GM12864 (cell line): ENCODE results near the gene TSKU.

Experiments used
- DNase-seq: peaks from one replicate; pipeline ENCODE4 v3.0.0-alpha.2; 2011; ENCODE audit warnings: low read depth
- H3K4me3 ChIP-seq: 2 replicates; pipeline ENCODE4 v1.5.1; 2011; ENCODE audit warnings: mild to moderate bottlenecking, low read depth, low read length, control low read depth
- CTCF ChIP-seq: IDR thresholded peaks from 2 replicates; pipeline ENCODE4 v1.5.1; 2011; ENCODE audit warnings: low read depth, mild to moderate bottlenecking, moderate library complexity, low read length, control low read depth, inconsistent platforms; ENCODE audit errors: missing control alignments

The TSKU gene

GRCh38 chr11:76760236-76760635 lies 22.9 kb upstream of the TSKU start:
- no peak for TF ChIP-seq CTCF
- DNase-seq: no peak
- no peak overlapping the region for H3K4me3 ChIP-seq

GRCh38 chr11:76761718-76762355 lies 21.3 kb upstream of the TSKU start:
- no peak for TF ChIP-seq CTCF
- no peak overlapping the region for H3K4me3 ChIP-seq
- no peak for DNase-seq

GRCh38 chr11:76762356-76762752 lies 20.8 kb upstream of the TSKU start:
- H3K4me3 ChIP-seq: no peak overlapping the region
- no peak for DNase-seq
- TF ChIP-seq CTCF: no peak

GRCh38 chr11:76762867-76763572 lies 20.1 kb upstream of the TSKU start:
- no peak for TF ChIP-seq CTCF
- H3K4me3 ChIP-seq: no peak overlapping the region
- no peak for DNase-seq

DNA sequence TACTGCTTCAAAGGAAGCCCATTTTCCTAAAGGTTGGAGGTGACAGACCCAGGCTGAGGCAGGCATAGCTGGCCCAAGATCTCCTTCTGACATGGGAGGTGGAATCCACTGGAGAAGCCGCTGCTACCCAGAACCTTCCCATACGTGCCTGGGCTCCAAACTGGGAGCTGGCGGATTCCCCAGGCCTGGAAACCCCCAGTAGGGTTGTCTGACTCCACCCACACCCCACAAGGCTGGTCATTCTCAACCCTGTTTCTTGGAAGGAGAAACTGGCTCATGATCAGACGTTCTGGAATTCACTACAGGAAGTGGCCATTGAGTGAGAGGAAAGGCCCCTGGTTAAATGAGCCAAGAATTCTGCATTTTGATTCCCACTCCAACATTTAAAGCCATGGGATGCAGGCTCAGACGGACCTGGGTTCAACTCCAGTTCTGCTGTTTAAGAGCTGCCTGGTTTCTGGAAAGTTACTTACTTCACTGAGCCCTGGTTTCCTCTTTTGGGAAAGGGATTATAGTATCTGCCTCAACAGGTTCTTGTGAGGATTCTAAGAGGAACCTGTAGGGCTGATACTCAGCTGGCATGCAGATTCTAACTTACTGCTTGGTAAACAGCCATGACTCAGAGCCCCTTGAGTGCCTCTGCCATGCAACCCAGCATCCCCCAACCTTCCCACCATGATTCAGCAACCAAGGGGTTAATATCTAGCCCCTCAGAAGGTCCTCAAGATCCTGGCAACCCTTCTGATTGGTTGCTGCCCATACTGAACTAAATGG lies 19.4 kb upstream of the TSKU start:
- no peak for DNase-seq
- H3K4me3 ChIP-seq: no peak overlapping the region
- no peak for TF ChIP-seq CTCF

DNA sequence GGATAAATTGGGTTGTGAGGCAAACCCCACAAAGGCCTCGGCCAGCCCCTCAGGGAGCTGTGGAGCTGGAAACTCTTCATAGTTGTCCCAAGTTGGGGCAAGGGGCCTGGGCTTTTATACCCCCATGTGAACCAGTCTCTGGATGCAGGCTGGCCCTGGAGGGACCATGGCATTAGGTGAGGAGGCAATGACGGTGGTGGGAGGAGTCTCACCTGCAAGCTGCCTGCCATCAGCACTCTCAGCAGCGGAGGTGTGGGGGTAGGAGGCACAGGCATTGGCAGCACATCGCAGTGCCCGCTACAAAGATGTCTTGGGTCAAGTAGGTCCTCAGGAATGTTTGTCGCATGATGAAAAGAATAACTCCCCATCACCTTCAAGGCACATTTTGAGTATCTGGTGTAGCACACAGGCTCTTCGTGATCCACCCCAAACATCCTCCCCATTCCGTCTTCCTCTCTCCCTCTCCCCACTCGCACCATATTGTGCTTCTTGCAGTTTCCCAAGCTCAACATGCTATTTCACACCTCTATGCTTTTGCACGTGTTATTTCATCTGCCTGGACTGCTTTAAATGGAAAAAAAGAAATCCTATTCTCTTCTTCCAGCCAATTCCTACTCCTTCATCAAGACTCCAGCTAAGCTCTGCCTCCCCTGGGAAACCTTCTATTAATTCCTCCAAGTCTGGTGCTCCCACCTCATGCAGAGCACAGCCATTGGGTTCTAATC lies 18.1 kb upstream of the TSKU start:
- DNase-seq: no peak
- no peak for TF ChIP-seq CTCF
- H3K4me3 ChIP-seq: no peak overlapping the region
